Measurements from ENCODE around the gene CSK. TPM values are rescaled to one million over a fixed set of nuclear protein-coding genes. Genes with fewer than 3 reads are reported as not detected.

CSK gene
- total and polyA plus RNA-seq, 2 of the 8 experiments (the other 6 are each of a cell fraction or from before 2014, with no cell fraction given) = 13.7 to 50.2 TPM

- Histone ChIP-seq H3K4ac (replicated peaks; ENCODE audit: insufficient read length, low read depth, low read length) (no peak overlapping the region), H3K4me3 (ENCODE audit: extremely low read depth in 1 of 4, insufficient read depth in 2 of 4, low read depth in 3 of 4, low read length in 4 of 4) (no peak overlapping the region), H2BK20ac (ENCODE audit: low read length) (no peak overlapping the region), H3K9ac (replicated peaks in 1 of 4; ENCODE audit: extremely low read depth in 1 of 4, low read depth in 3 of 4, low read length in 3 of 4) (no peak overlapping the region; a peak in 1 of 7 replicates), H2BK5ac (ENCODE audit: low read depth, low read length) (no peak overlapping the region), H2BK12ac (ENCODE audit: low read depth, low read length) (no peak overlapping the region), H2AFZ (ENCODE audit: low read length) (no peak overlapping the region), H4K91ac (replicated peaks; ENCODE audit: insufficient read length, low read length) (no peak overlapping the region), H3K23me2 (ENCODE audit: low read depth, low read length) (peaks cover under 1% of the 10 kb centered on the region; the same call in 1 of the 2 replicates), H3K14ac (ENCODE audit: insufficient read length) (no peak overlapping the region), H3K36me3 (ENCODE audit: control insufficient read depth in 2 of 4, insufficient read depth in 4 of 4, low read length in 3 of 4) (peaks cover 0 to 5% (median 2%) of the 10 kb centered on the region in 4 experiments; a peak in 3 of 8 replicates), H3K4me1 (replicated peaks in 1 of 4; ENCODE audit: control insufficient read depth in 3 of 4, insufficient read depth in 4 of 4, low read length in 3 of 4) (peaks cover 0 to 9% (median 5%) of the 10 kb centered on the region in 4 experiments; a peak in 6 of 7 replicates), H4K20me1 (replicated peaks in 1 of 2; ENCODE audit: control insufficient read depth in 1 of 2, insufficient read depth in 2 of 2, low read length in 2 of 2) (peaks cover 2% of the 10 kb centered on the region in 2 experiments), H3K56ac (replicated peaks; ENCODE audit: insufficient read length, low read depth, low read length) (no peak overlapping the region), H2BK120ac (replicated peaks; ENCODE audit: low read depth, low read length) (no peak overlapping the region), H3K27me3 (replicated peaks in 1 of 4; ENCODE audit: control insufficient read depth in 3 of 4, extremely low read depth in 1 of 4, insufficient read depth in 3 of 4, low read length in 3 of 4) (no peaks in the 10 kb centered on the region), H3K18ac (ENCODE audit: extremely low read depth, low read length) (no peak overlapping the region), H3K79me2 (ENCODE audit: control insufficient read depth in 1 of 2, insufficient read depth in 2 of 2, low read length in 2 of 2) (no peaks in the 10 kb centered on the region), H3K9me3 (ENCODE audit: insufficient read depth in 2 of 2, low read depth in 1 of 2, low read length in 1 of 2) (no peaks in the 10 kb centered on the region), H3K23ac (ENCODE audit: insufficient read length) (no peak overlapping the region), H4K5ac (ENCODE audit: insufficient read length, low read depth, low read length) (no peak overlapping the region), H3K4me2 (ENCODE audit: insufficient read depth in 1 of 2, low read depth in 2 of 2, low read length in 2 of 2) (no peak overlapping the region), H2AK5ac (ENCODE audit: low read depth, low read length) (no peak overlapping the region), H3K27ac (ENCODE audit: low read depth, low read length) (no peak overlapping the region), H3K79me1 (ENCODE audit: low read depth, low read length) (0 out of 2 replicates have a peak, but pooled peaks cover 2% of the 10 kb centered on the region), H2BK15ac (ENCODE audit: low read length) (no peak overlapping the region), H4K8ac (ENCODE audit: extremely low read depth, insufficient read depth, low read length) (no peak overlapping the region)
- TF ChIP-seq FOSL1 (IDR thresholded peaks at IDR 0.05; ENCODE audit: insufficient read depth, low read depth, low read length) (no peak), SUZ12 (IDR thresholded peaks at IDR 0.05; ENCODE audit: low read length) (no peak), POLR2A (IDR thresholded peaks at IDR 0.05; ENCODE audit: control extremely low read depth in 1 of 2, low read depth in 2 of 2, low read length in 2 of 2) (no peak), SIN3A (conservative IDR thresholded peaks at IDR 0.05 in 1 of 2, IDR thresholded peaks at IDR 0.05 in 1 of 2; ENCODE audit: low read depth in 1 of 2, low read length in 2 of 2) (no peak), CTCF (IDR thresholded peaks at IDR 0.05; ENCODE audit: control extremely low read depth in 1 of 3, insufficient read depth in 1 of 3, low read depth in 1 of 3, low read length in 3 of 3) (peak in 1 of 3 experiments; percentile 14; a peak in 2 of 4 replicates)
- ChIA-PET POLR2A (ENCODE audit: partially characterized antibody) (interaction anchor here (0.8 to 0.9 kb wide), 2 partner anchors 11 to 15 kb away, joined by 3 read pairs; no protein-coding TSS in a partner anchor), CTCF (ENCODE audit: partially characterized antibody) (interaction anchor here (0.6 to 6.6 kb wide), 20 partner anchors 9 to 216 kb away, joined by 3 to 52 read pairs (median 4); partner anchors contain the start of gene CPLX3)
- DNase-seq (ENCODE audit: low read depth in 1 of 2, low spot score in 2 of 2) = no peak
- WGBS, 2 experiments (ENCODE audit: extremely low coverage in 1 of 2, insufficient coverage in 1 of 2, insufficient read length in 1 of 2, insufficient replicate concordance in 2 of 2, low coverage in 1 of 2, low lambda C conversion rate in 2 of 2, missing lambda C conversion rate in 1 of 2) = 89% methylated on average over 7 of the region's 15 CpGs; no CpG with 5 or more reads in 1 of the 2 experiments
- FAIRE-seq = no peak
These were observed 55.7 kb downstream of the CSK start for GRCh38 chr15:74837482-74838136.
